GM10266 (cell line): ENCODE data around the gene ADCY9.

Source experiments
- DNase-seq: peaks from one replicate; pipeline ENCODE4 v3.0.0; 2012; ENCODE audit errors: extremely low spot score
- TF ChIP-seq, protein P1 (sequence below): IDR thresholded peaks from 2 replicates; pipeline ENCODE4 v1.5.1; 2012; ENCODE audit warnings: mild to moderate bottlenecking, low read depth; ENCODE audit not compliant: control insufficient read depth, insufficient read depth; ENCODE audit errors: missing control alignments

The ADCY9 gene

DNA sequence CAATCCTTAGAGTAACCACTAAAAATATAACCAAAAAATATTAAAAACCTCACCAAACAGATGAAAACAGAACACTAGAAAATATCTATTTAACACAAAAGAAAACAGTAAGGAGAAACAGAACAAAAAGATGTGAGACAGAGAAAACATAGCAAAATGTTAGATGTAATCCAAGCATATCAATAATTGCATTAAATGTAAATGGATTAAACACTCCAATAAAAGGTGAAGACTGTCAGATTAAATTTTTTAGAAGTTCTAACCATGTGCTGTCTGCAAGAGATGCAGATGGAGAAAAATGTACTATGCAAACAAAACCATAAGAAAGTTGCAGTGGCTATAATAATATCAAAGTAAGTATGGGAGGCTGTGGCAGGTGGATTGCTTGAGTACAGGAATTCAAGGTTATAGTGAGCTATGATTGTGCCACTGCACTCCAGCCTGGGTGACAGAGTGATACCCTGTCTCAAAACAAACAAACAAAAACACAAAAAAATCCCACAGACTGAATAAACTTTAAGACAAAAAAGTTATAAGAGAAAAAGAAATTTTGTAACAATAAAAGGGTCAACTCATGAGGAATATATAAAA lies 53.9 kb downstream of the ADCY9 start:
- DNase-seq, result no peak
- TF ChIP-seq, protein P1, sequence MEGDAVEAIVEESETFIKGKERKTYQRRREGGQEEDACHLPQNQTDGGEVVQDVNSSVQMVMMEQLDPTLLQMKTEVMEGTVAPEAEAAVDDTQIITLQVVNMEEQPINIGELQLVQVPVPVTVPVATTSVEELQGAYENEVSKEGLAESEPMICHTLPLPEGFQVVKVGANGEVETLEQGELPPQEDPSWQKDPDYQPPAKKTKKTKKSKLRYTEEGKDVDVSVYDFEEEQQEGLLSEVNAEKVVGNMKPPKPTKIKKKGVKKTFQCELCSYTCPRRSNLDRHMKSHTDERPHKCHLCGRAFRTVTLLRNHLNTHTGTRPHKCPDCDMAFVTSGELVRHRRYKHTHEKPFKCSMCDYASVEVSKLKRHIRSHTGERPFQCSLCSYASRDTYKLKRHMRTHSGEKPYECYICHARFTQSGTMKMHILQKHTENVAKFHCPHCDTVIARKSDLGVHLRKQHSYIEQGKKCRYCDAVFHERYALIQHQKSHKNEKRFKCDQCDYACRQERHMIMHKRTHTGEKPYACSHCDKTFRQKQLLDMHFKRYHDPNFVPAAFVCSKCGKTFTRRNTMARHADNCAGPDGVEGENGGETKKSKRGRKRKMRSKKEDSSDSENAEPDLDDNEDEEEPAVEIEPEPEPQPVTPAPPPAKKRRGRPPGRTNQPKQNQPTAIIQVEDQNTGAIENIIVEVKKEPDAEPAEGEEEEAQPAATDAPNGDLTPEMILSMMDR, result no peak

DNA sequence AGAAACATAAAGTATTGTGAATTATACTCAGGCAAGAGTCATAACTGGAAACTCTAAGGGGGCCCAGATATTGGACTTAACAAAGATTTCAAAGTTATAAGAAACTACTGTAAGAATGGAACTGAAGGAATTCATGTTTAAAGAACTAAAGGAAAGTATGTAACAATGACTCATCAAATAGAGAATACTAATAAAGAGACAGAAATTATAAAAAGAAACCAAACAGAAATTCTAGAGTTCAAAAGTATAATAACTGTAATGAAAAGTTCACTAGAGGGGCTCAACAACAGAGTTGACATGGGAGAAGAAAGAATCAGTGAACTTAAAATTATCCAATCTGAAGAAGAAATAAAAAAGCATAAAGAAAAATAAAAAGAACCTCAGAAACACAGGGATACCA lies 55.4 kb downstream of the ADCY9 start:
- DNase-seq, result no peak
- TF ChIP-seq, protein P1, result no peak

DNA sequence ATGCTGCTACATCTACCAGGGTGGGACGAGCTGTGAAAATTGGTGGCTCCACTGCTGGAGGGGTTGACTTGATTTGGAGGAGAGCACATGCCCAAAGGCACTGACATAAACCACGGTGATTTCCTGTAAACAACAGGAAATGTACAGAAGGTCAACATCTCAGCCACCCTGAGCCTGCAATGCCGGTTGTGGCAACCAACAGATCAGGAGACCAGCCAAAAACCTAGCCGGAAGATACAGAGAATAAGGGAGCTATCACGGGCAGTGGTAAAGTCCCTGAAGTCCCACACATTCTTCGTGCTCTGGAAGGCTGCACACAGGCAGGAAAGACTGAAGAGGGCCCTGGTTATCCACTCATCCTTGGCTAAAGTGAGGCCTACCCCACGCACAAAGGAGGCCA lies 56.2 kb downstream of the ADCY9 start:
- DNase-seq, result no peak
- TF ChIP-seq, protein P1, result no peak

GRCh38 chr16:4058386-4058785 lies 57.9 kb downstream of the ADCY9 start:
- DNase-seq, result no peak

DNA sequence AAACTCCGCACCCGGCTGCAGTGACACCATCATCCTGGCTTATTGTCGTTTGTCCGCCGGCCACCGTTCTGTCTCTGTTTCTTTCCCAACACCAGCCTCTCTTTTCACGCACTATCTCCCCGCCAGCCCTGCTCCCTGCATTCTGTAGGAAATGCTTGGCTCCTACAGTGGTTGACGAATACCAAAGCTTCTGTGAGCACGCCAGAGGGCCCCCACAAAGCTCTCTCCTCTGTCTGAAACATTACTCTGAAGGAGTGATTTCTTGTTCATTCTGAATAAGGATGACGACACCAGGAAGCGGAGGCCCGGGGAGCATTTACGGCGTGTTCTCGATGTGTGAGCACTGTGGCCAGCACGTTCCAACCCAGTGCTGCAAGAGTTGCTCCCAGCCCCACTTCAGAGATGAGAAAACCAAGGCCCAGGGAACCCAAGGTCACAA lies 58.8 kb downstream of the ADCY9 start:
- no peak for DNase-seq
- TF ChIP-seq, protein P1, result no peak

More at GRCh38 chr16:4058386-4058785, 57.9 kb downstream of the ADCY9 start:
- TF ChIP-seq, protein P1, result no peak

GRCh38 chr16:4056161-4057105 lies 59.8 kb downstream of the ADCY9 start:
- TF ChIP-seq, protein P1, result no peak
- no peak for DNase-seq

DNA sequence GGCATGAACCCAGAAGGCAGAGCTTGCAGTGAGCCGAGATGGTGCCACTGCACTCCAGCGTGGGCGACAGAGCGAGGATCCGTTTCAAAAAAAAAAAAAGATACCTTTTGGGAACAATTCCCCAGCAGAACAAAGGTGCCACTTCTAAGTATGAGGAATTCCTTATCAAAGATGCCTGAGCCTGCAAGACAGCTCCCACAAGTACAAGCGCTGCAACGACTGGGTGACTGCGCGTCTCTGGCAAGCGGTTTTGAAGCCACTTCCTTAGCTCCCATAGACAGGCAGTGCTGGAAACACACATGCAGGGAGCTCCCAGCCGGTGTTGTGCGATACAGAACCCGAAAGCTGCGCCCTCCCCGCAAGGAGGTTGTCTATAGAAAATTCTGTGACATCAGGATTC lies 60.5 kb downstream of the ADCY9 start:
- no peak for DNase-seq
- TF ChIP-seq, protein P1, result no peak
